Mammary epithelial cell (primary cell): ENCODE data around the gene LRRFIP1.

Source experiments
- EZH2 ChIP-seq: IDR thresholded peaks from 2 replicates; pipeline ENCODE4 v1.6.1; 2012; ENCODE audit warnings: low read length, inconsistent platforms, borderline replicate concordance
- TF ChIP-seq, protein P1 (sequence below), 2 donors: IDR thresholded peaks in 1 of 2; conservative IDR thresholded peaks in 1 of 2; 2 replicates each; pipeline ENCODE4 v1.5.1; 2011 to 2012; ENCODE audit warnings: inconsistent platforms in 2 of 2, low read length in 2 of 2, mild to moderate bottlenecking in 2 of 2, control low read depth in 1 of 2, low read depth in 1 of 2; ENCODE audit not compliant: insufficient read depth in 1 of 2; ENCODE audit errors: extremely low read depth in 1 of 2

DNA sequence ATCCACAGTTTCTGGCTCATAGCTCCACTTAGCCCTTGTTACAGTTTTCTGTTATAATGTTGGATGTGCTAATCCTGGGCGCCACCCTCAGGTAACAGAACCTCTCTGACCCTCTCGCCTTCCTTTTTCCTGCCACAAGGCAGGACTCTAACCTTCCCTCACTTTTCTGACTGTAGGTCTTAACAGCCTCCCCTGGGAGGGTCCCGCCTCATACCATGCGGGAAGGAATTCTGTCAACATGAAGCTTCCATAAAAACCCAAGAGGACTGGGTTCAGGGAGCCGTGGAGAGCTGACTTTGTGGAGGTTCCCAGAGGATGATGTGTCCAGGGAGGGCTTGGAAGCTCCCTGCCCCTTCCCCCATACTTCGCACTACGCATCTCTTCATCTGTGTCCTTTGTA, 25.0 kb upstream of the LRRFIP1 start:
- TF ChIP-seq, protein P1, sequence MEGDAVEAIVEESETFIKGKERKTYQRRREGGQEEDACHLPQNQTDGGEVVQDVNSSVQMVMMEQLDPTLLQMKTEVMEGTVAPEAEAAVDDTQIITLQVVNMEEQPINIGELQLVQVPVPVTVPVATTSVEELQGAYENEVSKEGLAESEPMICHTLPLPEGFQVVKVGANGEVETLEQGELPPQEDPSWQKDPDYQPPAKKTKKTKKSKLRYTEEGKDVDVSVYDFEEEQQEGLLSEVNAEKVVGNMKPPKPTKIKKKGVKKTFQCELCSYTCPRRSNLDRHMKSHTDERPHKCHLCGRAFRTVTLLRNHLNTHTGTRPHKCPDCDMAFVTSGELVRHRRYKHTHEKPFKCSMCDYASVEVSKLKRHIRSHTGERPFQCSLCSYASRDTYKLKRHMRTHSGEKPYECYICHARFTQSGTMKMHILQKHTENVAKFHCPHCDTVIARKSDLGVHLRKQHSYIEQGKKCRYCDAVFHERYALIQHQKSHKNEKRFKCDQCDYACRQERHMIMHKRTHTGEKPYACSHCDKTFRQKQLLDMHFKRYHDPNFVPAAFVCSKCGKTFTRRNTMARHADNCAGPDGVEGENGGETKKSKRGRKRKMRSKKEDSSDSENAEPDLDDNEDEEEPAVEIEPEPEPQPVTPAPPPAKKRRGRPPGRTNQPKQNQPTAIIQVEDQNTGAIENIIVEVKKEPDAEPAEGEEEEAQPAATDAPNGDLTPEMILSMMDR (conservative IDR thresholded peaks at IDR 0.05 in 1 of 2, IDR thresholded peaks at IDR 0.05 in 1 of 2; ENCODE audit: extremely low read depth in 1 of 2, insufficient read depth in 1 of 2, low read depth in 1 of 2, low read length in 2 of 2): no peak
- TF ChIP-seq EZH2: no peak
